Ureter (tissue), 1 donor: ENCODE measurements around the gene NSMCE4A. TPM values are rescaled to one million over a fixed set of nuclear protein-coding genes. Genes with fewer than 3 reads are reported as not detected.
"Not testable (repeated sequence)": the region's sequence is repeated elsewhere in the genome, so short reads cannot be mapped to it uniquely, and the experiment has no call there.

Experiments
- DNase-seq: peaks from one replicate; pipeline ENCODE4 v3.0.0-alpha.2; 2020; ENCODE audit warnings: low spot score
- total RNA-seq: library from RNA; stranded (reverse); gene quantifications from one replicate; pipeline ENCODE4 v1.2.4, GENCODE V29; 2023
- donor health status: DM: yes; HTN: yes; CAD: no.

Gene NSMCE4A, protein sequence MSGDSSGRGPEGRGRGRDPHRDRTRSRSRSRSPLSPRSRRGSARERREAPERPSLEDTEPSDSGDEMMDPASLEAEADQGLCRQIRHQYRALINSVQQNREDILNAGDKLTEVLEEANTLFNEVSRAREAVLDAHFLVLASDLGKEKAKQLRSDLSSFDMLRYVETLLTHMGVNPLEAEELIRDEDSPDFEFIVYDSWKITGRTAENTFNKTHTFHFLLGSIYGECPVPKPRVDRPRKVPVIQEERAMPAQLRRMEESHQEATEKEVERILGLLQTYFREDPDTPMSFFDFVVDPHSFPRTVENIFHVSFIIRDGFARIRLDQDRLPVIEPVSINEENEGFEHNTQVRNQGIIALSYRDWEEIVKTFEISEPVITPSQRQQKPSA
- total RNA-seq, result 73.7 TPM

DNA sequence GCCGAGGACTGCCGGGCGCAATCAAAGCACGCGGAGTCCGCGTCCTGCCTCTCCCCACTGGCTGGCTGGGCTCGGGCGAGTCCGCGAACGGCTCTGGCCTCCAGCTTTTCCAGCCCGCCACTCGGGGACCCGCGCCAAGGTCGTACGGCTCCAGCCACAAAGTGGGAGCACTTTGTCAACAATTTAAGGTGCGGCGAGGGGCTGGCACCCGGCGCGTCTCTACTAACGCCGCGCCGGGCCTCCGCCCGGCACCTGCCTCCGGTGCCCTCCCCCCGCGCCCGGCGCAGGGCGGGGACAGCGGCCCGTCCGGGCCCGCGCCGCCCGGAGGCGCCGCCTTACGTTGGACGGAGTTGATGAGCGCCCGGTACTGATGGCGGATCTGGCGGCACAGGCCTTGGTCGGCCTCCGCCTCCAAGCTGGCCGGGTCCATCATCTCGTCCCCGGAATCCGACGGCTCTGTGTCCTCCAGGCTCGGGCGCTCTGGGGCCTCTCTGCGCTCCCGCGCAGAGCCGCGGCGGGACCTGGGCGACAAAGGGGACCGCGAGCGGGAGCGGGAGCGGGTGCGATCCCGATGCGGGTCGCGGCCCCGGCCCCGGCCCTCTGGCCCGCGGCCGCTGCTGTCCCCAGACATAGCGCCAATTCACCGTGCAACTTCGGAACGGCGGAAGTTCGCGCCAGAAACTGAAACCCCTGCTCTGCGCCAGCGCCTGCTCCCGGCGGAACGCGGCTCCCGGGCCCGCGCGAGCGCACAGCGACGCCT, at the start of gene NSMCE4A:
Gene NSMCE4A, minus strand, starts transcription at position 683 of the 760 bp plus-strand sequence. Its CDS starts 52 bp downstream, at position 631.
- peak; percentile 81 for DNase-seq

DNA sequence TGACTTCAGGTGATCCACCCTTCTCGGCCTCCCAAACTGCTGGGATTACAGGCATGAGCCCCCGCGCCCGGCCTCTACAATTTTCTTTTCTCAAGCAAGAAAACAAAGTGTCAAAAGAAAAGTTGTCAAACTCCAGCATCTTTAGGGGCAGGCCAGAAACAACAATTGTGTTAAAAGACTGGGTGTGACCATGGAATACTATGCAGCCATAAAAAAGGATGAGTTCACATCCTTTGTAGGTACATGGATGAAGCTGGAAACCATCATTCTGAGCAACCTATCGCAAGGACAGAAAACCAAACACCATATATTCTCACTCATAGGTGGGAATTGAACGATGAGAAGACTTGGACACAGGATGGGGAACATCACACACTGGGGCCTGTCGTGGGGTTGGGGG, 48.2 kb upstream of the NSMCE4A start:
- not testable (repeated sequence) for DNase-seq

DNA sequence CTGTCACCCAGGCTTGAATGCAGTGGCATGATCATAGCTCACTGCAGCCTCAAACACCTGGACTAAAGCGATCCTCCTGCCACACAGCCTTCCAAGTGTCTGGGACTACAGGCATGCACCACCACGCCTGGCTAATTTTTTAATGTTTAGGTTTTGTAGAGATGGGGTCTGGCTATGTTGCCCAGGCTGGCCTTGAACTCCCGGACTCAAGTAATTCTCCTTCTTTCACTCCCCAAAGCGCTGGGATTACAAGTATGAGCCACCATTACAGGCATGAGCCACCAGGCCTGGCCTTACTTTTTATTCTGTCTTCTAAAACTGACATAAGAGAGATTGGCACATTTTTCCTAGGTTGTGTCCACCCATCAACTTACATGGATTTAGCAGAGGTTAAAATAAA, 47.3 kb upstream of the NSMCE4A start:
- DNase-seq, result no peak

DNA sequence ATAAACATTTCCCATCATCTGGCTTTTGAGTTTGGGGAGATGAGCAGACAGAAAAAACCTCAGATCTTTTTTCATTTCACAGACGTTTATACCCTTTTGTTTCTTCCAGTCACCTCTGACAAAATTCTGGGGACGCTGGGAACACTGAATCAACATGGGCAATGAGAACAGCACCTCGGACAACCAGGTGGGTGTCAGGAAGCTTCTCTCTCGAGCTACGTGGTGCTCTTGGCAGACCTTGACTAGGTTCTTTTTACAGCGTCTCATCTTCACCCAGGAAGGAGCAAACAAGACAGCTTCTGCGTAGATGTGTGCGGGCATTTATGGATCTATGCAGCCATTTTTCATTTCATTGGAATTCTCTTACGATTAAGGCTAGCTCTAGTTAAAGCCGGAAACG, 46.8 kb upstream of the NSMCE4A start:
- no peak for DNase-seq

DNA sequence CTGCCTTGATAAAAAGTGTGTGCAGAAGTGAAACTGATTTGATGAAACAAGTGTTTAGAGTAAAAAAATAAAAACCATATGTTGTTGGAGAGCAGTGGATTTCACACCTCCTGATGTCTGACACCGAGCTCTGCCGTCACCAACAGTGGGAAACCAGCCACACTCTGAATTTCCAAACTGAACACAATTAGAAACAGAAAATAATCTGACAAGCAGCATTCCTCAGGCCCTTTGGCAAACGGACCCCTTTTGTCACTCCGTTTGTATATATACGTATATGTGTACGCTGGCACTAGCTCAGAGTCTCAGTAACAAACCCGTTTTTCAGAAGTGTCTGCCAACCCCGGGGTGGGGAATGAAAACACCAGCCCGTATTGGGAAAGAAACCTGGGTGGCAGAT, 46.4 kb upstream of the NSMCE4A start:
- no peak for DNase-seq

DNA sequence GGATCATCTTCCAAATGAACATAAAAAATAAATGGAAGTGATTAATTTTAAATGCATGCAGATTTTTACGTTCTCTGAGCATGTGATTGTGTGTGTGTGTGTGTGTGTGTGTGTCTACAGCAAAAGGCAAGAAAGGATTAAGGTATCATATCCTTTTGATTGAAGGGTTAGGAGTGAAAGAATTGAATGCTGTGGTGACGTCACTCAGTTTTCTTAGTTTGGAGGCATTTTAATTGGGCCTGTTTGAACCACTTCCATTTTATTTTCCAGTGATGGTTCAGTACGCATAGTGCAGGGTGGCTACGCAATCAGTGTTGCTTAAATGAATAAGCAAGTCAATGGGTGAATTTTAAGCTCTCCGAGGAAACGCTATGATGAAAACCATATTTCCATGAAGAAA, 45.2 kb upstream of the NSMCE4A start:
- no peak for DNase-seq

DNA sequence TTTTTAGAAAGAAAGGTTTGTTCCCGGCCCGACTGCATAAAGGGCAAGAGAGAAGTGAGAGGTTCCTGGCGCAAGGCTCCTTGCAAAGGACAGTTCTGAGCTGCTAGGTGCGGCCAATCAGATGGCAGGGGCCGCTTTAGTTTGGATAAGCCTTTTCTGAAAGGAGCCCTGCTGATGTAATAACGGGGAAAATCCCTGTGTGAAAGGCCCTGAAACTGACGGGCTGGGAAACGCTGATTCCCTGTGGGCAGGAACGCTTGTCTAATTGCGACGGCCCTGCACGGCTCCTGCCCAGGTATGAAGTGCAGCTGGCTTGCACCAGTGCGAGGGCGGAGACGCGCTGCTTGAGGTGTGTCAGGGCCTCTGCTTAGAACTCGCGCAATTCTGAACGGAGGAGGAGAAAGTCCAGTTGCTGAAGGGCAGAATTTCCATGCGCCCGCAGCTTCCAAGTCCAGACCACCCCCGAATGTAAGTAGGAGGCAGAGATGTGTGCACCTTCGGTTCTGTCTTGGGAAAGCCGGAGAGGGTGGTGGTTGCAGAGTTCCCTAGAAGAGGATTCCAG, 44.5 kb upstream of the NSMCE4A start:
- DNase-seq, result peak; percentile 60

DNA sequence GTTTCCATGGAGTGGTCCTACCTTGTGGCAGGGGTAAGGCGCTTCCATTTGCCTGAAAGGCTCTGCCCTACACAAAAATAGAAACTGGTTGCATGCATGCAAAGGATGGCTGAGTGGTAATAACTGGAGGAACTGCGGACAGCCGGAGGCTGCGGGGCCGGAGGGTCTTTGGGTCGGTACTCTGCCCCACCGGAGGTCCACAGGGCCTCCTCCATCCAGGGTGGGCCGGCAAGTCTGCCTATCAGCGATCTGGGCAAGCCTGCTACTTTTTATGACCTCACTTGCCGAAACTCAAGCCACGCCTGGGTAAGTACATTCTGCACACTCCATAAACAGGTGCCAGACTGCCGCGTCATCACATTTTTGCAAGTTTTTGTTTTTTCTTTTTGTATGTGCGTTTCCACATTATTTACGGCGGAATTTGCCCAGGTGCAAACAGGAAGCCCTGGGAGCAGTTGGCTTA, 44.0 kb upstream of the NSMCE4A start:
- DNase-seq, result no peak

DNA sequence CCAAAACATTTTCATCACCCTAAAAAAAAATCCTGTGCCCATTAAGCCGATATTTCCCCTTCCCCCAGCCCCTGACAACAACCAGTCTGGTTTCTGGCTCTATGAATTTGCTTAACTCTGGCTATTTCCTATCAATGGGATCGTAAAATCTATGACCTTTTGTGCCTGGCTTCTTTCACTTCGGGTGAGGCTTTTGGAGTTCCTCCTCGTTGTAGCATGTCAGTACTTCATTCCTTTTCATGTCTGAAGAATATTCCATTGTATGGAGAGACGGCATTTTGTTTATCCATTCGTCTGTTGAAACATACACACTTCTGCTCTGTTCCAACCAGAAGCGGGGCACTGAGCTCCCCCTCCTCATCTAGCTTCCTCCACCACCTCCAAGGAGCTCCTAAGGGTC, 43.5 kb upstream of the NSMCE4A start:
- DNase-seq, result no peak

DNA sequence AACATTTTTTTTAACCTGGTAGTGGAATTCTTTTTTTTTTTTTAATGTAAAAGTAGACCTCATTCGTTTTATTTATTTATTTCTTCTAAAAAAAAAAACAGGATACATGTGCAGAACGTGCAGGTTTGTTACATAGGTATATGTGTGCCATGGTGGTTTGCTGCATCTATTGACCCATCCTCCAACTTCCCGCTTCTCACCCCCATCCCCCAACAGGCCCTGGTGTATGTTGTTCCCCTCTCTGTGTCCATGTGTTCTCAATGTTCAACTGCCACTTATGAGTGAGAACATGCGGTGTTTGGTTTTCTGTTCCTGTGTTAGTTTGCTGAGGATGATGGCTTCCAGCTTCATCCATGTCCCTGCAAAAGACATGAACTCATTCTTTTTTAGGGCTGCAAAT, 42.9 kb upstream of the NSMCE4A start:
- DNase-seq, result not testable (repeated sequence)

DNA sequence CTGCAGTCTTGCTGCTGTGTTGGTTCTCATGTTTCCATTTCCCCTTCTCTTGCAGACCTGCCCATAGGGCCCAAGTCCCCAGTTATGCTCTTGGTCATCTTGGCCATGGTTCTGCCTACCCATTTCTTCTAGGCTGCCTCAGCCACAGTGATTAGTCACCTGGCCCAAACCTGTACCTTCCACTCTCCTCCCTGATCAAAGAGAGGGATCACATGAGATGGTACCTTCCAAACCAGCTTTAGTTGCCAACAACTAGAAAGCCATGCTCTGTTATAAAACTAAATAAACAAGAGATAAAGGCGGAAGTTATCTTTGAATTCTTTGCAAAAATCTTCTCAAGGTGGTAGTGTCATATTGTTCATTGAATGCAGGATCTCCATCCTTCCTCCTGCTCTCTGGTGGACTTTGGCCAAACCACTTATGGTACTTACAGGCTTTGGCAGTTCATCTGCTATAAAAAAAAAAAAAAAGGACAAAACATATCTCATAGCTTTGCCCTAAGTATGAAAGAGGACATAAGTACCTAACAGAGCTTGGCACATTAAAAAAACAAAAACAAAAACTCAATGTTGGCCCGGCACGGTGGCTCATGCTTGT, 39.7 kb upstream of the NSMCE4A start:
- no peak for DNase-seq

DNA sequence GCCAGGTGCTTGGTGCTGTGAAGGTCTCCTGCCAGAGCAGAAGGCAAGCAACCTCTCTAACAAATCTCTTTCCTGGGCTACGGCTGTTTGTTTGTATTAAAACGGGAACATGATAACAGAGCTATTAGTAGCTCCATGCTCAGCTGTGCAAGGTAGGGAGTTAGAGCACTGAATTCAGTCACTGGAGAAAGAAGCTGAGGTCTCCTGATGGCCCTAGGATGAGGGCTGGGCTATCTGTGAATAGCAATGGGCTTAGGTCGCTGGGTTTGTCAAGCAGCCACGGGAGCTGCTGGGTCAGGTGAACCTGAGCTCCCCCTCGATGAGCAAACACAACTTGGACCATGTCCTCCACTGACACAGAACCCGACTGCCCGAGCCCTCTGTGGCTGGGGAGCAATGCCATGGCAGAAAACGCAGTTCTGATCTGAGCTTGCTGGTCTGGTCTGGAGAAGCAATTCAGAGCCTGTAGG, 38.3 kb upstream of the NSMCE4A start:
- DNase-seq, result no peak

DNA sequence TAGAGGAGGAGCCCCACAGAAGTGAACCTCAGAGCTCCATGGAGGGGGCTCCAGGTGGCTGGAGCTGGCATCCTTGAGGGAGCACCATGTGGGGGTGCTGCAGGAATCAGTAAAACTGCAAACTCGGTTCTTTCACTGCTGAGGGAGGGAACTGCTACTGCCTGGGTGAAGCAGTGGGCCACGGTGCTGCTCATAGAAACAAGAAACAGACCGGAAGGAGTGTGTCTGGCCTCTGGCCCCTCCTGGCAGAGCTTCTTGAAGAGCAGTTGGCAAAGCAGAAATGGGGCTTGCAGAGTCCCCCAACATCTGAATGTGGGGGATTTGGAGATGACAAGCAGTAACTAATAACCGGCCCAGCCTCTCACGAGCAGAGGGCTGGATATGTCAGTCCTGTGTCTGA, 37.7 kb upstream of the NSMCE4A start:
- DNase-seq, result no peak

DNA sequence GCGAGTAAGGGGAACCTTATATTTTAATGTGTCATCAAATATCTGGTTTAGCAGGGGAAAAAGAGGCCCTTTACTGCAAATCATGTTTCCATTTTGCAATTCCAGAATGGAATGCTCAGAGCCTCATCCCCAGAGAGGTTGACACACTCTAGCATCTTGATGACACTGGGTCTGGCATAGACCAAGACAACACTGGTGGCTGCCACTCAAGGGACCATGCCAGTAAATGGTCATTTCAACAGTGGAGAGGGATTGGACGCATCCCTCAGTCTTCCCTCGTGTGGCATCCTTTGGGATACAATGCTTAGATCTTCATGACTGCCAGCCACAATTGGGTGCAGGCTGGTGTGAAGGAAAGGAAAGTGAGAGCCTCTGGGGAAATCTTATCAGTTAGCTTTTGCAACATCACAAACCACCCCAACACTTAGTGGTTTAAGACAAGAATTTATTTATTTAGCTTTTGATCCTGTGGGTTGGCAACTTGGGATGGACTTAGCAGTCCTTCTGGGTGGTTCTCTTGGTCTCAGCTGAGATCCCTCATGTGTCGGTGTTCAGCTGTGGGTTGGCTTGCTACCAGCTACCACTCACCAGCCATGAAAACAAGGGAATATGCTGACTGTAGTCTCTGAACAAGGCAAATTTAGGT, 35.5 kb upstream of the NSMCE4A start:
- DNase-seq, result no peak

DNA sequence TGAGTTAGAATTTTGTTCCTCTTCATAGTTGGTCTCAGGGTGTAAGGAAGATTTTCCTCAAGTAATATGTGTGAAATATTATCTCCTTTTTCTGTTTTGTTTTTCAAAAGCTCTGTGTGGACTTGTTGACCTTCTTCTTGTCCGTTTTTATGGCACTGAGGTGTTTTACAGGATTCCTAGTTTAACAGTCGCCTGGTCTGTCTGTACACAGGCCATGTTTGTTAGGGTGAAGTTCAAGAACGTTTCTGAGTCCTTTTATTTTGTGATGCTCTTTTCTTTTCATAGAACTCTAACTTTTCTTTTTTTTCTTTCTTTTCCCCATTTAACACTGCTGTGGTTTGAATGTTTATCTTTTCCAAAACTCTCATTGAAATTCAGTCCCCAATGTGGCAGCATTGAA, 32.4 kb upstream of the NSMCE4A start:
- DNase-seq, result no peak

DNA sequence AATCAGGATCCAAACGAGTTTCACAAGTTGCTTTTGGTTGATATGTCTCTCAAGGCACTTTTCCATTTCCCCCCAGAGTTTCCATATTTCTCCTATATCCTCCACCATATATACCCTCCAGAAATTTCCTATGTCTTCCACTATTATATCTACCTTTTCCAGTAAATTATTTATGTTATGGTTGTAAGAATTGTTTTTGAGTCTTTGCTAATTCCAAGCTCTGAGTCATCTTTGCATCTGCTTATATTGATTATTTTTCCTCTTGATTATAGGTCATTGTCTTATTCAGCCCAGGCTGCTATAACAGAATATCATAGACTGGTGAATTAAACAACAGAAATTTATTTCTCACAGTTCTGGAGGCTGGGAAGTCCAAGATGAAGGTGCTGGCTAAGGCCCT, 26.7 kb upstream of the NSMCE4A start:
- no peak for DNase-seq

DNA sequence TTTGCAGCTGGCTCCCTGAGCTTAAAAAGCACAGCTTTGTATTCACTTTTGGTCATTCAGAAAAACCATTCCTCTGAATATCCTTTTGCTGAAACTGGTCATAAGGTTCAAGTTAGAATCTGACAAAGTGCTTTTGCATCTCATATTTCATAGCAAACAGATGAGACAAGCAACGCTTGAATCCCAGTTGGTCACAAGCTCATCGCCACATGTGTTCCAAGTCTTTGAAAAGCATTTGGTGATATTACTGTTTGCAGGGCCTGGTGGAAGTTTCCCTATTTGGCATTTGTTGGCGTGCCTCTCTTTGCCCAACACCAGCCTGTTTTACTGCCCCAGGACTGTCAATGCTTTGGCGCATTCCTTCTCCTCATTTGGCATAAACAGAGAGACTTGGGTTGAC, 24.3 kb upstream of the NSMCE4A start:
- no peak for DNase-seq

DNA sequence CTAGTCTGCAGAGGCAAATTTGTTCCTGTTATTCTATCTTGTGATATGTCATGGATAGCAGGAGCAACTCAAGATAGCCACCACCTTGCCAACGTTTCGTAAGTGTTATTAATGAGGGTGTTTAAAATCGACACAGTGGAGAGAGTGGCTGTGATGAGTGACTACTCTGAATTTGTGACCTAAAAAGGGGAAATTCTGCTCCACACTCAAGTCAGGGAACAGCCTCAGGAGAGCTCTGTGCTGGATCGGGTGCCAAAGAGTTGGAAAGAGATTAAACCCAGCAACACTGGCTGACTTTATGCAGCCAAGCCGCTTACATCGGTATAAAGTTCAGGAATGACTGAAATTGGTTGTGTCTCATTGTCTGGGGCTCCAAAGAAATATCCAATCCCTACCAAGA, 23.4 kb upstream of the NSMCE4A start:
- DNase-seq, result no peak

DNA sequence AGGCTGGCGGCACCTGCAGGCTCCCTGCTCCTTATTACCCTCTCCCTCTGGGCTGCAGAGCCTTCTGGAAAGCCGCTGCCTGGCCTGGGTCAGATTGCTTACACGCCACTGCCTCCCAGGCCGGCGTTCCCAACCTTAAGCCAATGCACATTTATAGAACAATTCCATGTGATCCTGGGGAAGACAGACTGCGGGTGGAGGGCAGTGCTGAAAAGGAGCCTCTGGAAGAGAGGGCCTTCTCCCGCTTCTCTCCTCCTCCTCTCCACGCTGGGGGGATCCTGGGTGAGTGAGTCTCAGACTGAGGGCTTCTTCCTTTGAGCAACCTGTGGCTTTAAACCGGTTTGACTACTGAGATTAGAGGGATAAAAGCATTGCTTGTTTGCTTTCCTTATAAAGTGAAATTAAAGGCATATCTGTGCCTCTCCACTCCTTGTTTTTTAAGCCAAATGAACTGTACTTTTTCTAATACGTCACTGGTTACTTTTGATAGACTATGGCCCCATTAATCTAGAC, 19.5 kb upstream of the NSMCE4A start:
- peak; percentile 51 for DNase-seq

DNA sequence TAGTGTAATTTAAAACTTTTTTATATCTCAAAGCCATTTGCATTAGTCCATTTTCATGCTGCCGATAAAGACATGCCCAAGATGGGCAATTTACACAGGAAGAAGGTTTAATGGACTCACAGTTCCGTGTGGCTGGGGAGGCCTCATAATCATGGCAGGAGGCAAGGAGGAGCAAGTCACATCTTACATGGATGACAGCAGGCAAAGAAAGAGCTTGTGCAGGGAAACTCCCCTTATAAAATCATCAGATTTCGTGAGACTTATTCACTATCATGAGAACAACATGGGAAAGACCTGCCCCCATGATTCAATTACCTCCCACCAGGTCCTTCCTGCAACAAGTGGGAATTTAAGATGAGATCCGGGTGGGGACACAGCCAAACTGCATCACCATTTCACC, 16.7 kb upstream of the NSMCE4A start:
- DNase-seq, result not testable (repeated sequence)

DNA sequence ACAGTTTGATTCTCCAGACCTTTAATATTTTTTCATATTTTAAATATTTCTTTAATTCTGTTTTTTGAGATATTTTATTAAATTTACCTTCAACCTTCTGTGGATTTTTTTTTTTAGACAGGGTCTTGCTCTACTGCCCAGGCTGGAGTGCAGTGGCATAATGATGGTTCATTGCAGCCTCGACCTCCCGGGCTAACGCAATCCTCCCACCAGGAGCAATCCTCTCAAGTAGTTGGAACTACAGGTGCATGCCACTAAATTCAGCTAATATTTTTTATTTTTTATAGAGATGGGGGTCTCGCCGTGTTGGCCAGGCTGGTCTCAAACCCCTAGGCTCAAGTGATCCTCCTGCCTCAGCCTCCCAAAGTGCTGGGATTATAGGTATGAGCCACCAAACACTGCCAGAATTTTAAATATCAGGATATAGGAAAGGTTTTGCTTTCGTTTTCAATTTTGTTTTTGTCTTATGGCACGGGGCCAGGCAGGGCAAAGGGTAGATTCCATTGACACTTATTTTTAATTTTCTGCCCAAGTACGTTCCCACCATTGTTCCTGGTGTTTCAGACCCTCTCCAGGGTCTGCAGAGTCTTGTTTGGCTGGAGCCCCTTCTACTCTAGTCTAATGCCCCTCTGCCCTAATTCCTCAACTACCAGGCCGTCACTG, 15.1 kb upstream of the NSMCE4A start:
- DNase-seq, result no peak
